NCI-H2227 (cell line): ENCODE data around the gene ADRM1.

ENCODE experiments used
- DNase-seq: peaks from one replicate; lab custom pipeline; 2025; ENCODE audit not compliant: unreplicated experiment; lab: John Stamatoyannopoulos, UW

ADRM1 gene

DNA sequence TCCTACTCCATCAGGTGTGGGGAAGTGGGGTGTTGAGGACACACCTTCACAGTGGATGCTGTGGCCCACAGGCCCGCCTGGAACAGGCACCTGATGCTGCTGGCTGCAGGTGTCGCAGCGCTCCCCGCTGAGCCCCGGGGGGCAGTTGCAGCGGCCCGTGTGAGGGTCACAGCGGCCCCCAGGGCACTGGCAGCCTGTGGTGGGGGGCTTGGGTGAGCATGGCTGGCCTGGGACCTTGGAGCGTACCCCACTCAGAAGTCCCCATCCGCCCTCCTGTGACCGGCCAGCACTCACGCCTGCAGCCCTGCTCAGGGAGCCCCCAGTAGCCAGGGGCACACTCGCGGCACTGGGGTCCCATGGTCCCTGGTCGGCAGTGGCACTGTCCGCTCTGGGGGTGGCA, 19.2 kb downstream of the ADRM1 start:
- DNase-seq = no peak

GRCh38 chr20:62322492-62323041, 19.8 kb downstream of the ADRM1 start:
- no peak for DNase-seq

GRCh38 chr20:62323146-62323979, 20.6 kb downstream of the ADRM1 start:
- DNase-seq = no peak

DNA sequence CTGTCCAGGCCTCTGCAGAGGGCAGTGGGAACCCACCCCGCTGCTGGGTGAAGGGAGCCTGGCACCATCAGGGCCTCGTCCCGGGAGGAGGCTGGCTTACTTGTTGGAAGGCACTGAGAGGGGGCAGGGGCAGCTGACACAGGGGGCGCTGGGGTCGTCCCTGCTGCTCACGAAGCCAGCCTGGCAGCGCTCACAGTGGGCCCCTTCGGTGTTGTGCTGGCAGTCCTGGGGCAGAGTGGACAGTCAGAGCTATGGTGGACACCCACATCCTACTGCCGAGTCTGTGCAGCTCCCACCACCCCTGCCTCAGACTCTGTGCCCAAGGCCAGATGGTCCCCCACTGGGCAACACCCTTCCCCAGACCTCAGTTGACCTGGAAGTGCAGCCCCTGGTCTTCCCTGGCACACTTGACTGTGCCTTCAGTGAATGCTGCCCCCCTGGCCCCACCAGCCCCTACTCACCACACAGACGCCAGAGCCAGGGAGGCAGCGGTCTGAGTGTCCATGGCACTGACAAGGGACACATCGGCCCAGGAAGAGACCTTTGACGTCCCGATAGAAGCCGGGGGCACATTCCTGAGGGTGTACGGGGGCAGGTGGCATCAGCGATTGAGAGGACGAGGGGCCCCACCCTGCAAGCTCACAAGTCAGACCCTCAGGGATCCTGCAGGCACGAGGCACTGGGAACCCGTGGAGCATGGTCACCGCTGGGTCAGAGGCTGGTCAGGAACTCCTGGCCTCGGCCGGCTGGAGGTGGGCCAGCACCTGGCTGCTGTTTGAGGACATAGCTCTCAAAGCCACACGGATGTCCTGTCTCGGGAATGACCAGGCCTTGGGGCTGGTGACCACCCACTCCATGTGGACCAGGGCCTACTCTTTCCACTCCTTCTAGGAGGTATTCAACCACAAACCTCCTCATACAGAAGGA, 21.4 kb downstream of the ADRM1 start:
- no peak for DNase-seq

DNA sequence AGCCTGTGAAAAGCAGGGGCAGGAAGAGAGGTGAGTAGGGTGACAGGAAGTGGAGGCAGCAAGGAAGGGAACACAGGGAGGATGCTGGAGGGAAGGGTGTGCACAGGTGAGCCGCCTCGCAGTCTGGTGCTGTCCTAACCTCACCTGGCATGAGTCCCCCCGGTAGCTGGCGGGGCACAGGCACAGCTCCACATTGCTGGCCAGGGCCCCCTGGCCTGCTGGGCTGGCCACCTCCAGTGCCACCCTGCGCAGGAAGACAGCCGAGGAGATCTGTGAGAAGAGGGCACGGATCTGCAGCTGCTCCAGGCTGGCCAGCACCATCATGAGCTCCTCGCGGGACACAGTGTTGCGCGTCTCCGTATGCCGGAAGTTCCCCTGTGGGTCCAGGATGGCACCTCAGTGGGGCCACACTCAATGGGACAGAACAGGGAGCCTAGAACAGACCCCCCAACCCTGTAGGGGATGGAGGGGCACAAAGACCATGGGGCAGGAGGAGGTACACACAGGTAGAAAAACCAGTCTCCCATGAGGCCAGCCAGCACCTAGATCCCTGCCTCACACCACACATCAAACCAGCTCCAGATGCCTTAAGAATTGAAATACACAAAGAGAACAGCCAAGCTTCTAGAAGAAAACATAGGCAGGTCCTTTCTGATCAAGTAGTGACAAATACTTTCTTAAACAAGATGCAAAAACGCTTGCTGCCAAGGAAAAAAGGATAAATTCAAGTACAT, 22.5 kb downstream of the ADRM1 start:
- no peak for DNase-seq

DNA sequence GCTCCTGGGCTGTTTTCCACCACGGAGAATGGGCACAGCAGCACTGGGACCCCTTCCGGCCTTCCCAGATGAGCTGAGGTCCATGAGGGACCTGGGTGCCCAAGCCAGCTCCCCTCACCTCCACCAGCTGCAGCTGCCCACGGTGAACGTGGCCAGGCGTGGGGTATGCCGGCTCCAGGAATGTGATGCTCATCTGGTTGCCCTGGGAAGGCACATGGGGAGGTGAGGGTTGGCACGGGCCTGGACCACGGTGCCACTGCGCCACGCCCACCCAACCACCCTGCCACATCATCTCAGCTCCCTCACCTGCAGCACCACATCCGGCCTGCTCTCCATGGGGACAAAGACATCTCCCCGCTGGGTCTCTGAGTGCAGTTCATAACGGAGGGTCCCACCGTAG, 23.8 kb downstream of the ADRM1 start:
- DNase-seq = no peak

DNA sequence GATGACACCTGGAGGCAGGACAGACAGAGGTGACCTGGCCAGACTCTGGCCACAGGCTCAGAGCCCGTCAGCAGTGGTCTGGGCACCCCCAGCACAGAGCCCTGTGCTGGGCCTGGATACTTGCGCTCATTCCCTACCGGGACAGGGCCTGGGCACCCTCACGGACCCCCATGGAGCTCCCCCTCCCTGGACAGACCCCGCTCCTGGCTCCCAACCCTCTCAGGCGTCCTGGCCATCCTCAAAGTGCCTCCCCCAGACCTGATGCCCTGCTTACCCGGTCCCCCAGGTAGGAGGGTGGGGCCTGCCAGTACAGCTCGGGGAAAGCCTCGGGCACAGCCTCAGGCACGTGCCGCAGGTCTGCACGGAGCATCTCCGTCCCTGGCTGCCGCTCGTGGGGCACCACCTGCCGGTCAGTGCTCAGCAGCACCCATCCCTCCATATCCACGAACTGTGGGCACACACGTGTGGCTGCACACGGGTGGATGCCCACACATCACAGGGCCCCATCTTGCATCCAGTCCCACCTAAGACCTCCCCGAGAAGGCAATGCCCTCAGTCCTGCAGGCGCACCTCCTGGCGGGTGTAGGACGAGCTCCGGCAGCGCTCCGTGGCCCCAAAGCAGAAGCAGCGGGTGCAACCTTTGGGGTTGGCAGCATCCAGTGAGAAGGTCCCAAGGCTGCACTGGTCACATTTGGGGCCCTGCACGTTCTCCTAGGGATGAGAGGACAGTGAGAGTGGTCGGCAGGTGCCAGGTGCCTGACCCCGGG, 24.3 kb downstream of the ADRM1 start:
- DNase-seq = no peak

- DNase-seq = no peak
These were observed 25.1 kb downstream of the ADRM1 start for GRCh38 chr20:62327726-62328495.

- DNase-seq = no peak
These were observed 26.0 kb downstream of the ADRM1 start for GRCh38 chr20:62328684-62329388.

DNA sequence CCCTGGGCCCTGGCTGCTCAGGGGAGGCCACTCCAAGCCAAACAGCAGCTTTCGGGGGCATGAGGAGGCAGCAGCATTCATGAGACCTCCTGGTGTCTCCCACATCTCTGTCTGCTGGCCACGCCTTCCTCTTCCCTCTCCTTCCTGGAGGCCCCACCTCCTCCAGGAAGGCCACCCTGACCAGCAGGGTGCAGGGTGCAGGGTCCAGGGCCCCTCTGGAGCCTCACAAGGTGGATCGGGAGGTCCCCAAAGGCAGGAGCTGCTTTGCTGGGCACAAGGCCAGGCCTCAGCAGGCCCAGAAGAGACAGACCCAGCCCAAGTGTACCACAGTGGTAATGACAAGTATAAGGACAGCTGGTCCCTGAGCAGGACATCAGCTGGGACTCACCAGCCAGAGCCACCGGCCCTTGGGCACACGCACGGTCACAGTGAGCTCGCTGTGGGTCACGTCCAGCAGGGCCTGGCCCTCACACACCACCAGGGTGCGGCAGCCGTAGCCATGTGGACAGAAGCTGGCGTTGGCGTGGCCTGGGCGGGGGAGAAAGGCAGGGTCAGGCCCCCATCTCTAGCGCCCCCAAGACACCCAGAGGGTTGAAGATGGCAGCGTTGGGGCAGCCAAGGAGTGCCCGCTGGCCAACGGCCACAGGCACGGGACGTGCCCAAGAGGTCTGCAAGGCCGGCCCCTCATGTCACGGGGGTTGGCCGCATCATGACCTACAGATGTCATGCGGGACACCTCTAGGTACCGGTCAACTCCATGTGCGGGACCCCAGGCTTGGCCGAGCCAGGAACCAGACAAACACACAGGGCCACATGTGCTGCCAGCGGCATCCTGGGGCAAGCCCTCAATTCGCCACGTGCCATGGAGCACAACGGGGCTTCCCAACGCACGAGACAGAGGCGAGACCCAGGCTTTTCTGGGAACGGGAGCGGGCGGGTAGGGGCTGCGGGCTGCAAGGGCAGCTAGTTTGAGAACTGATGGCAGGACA, 26.9 kb downstream of the ADRM1 start:
- no peak for DNase-seq

- no peak for DNase-seq
These were observed 27.9 kb downstream of the ADRM1 start for GRCh38 chr20:62330576-62331317.

DNA sequence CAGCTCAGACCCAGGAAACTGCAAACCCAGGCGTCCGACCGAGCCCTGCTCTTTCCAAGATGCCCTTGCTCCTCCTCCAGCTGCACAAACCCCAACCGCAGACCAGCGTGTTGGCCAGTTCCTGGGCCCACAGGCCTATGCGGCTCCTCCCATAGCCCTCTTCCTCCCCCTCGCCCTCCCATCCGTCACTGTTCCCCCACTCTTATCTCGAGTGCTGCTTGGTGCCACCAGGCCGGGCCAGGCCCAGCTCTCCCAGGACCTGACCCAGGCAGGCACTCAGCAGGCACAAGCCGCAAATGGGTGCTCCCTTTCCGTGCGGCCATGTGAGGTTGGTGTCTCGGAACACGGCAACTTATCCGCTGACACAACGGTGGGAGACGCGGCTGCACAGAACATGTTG, 28.6 kb downstream of the ADRM1 start:
- no peak for DNase-seq

- no peak for DNase-seq
These were observed 29.6 kb downstream of the ADRM1 start for GRCh38 chr20:62332421-62332820.

DNA sequence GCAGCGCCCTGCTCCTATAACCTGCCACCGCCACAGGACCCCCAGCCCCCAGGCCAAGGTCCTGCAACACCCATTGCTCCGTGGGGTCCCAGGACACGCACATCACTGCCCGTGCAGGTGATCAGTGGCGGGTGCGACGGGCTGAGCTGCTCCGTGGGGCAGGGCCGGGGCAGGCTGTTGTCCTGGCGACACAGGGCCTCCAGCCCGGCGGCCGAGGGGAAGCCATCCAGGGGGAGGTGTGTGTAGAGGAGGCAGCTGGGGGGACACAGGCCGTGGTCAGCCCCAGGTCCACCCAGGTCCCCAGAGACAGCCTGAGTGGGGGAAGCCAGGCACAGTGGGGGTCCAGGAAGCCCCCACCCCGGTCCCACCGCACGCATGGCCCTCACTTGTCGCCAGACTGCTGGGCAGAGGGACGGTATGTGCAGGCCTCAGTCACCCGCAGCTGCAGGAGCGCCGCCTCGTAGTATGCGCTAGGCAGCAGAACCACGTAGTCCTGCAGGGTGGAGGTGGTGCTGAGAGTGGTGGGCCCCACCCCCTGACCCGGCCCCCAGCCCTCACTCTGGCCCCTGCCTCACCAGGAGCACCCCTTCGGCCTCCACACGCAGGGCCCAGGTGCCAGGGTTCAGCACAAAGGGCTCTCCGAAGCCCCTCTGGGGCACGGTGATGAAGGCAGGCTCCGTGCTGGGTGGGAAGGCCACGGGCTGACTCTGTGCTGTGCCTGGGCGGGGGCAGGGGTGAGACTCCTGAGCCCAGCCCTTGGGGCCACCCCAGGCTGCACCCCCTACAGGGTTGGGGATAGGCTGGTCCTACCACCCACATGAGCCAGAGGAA, 30.4 kb downstream of the ADRM1 start:
- no peak for DNase-seq

DNA sequence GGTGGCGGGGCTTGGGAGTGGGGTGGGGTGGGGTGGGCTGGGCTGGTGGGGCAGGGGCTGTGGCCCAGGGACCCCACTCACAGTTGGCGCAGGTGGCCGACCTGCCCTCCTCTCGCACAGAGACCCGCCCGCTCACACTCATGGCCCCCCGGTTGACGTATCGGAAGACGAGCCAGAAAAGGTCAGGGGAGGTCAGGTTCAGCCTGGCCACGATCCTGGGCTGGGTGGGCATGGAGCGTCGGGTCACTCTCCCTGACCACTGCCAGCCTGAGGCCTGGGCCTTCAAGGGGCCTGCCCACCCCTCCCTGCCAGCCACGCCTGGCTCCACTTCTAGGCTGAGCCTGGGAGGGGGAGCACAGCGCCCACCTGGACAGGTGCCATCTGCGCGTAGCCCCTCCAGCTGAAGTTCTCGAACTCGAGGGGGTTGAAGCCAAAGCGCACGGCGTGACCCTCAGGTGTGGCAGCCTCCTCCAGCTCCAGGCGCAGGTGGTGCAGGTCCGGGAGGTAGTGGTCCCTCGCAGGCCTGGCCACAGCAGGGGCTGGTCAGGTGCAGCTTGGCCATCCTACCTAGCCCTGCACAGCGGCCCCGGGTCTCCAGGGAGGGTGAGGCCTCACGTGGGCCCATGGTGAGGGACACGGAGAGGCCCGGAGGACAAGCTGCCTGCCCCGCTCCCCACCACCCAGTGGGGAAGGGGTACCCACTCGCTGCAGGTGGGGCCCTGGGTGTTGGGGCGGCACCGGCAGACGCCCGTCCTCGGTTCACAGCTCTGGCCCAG, 31.2 kb downstream of the ADRM1 start:
- no peak for DNase-seq
